ENCODE data around the gene FANCB. TPM values are rescaled to one million over a fixed set of nuclear protein-coding genes. Genes with fewer than 3 reads are reported as not detected.

FANCB gene
- total and polyA plus RNA-seq, 2 donors (not counting 1 experiment from before 2014, with no cell fraction given) = 3.1 to 3.9 TPM

GRCh38 chrX:14819769-14820168, 53.1 kb downstream of the FANCB start:
- no peak overlapping the region for H2AFZ ChIP-seq (ENCODE audit: insufficient read depth, low read depth, low read length, poor library complexity, severe bottlenecking)
- Mint-ChIP-seq H3K4me1 (no peaks in the 10 kb centered on the region), H3K9me3 (ENCODE audit: insufficient read depth) (no peaks in the 10 kb centered on the region), H3K4me3 (no peak overlapping the region), H3K27ac (no peak overlapping the region), H3K27me3 (no peaks in the 10 kb centered on the region)
- H3K4me1 ChIP-seq (ENCODE audit: control insufficient read depth in 2 of 2, insufficient read depth in 2 of 2, low read length in 2 of 2) = no peaks in the 10 kb centered on the region
- ATAC-seq (ENCODE audit: low read depth) (no peak), DNase-seq (no peak)
- H4K20me1 ChIP-seq (ENCODE audit: control insufficient read depth, insufficient read depth, low read length, poor library complexity, severe bottlenecking) = no peaks in the 10 kb centered on the region
- H3K27ac ChIP-seq (ENCODE audit: low read length in 2 of 2) = no peak overlapping the region
- TF ChIP-seq, protein P1, sequence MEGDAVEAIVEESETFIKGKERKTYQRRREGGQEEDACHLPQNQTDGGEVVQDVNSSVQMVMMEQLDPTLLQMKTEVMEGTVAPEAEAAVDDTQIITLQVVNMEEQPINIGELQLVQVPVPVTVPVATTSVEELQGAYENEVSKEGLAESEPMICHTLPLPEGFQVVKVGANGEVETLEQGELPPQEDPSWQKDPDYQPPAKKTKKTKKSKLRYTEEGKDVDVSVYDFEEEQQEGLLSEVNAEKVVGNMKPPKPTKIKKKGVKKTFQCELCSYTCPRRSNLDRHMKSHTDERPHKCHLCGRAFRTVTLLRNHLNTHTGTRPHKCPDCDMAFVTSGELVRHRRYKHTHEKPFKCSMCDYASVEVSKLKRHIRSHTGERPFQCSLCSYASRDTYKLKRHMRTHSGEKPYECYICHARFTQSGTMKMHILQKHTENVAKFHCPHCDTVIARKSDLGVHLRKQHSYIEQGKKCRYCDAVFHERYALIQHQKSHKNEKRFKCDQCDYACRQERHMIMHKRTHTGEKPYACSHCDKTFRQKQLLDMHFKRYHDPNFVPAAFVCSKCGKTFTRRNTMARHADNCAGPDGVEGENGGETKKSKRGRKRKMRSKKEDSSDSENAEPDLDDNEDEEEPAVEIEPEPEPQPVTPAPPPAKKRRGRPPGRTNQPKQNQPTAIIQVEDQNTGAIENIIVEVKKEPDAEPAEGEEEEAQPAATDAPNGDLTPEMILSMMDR (IDR thresholded peaks at IDR 0.05) = no peak
- TF ChIP-seq EZH2 (IDR thresholded peaks at IDR 0.05; ENCODE audit: borderline replicate concordance, insufficient read depth, low read depth, low read length, poor library complexity, severe bottlenecking) = no peak
- no peaks in the 10 kb centered on the region for H3K79me2 ChIP-seq (ENCODE audit: control insufficient read depth, insufficient read depth, low read length)
- WGBS (ENCODE audit: insufficient coverage) = 100% methylated on average over 2 of the region's 3 CpGs
- H3K9me3 ChIP-seq (ENCODE audit: control extremely low read depth in 1 of 3, control insufficient read depth in 2 of 3, insufficient read depth in 1 of 3, low read length in 2 of 3) = no peaks in the 10 kb centered on the region
- intact Hi-C loops (cut with micrococcal nuclease) = no loop called here
- H3K36me3 ChIP-seq (replicated peaks in 1 of 2; ENCODE audit: control extremely low read depth in 1 of 2, control insufficient read depth in 1 of 2, extremely low read depth in 1 of 2, insufficient read depth in 2 of 2, low read length in 1 of 2) = no peaks in the 10 kb centered on the region
- H3K27me3 ChIP-seq (replicated peaks in 1 of 4; ENCODE audit: control extremely low read depth in 1 of 4, control insufficient read depth in 3 of 4, insufficient read depth in 4 of 4, low read length in 3 of 4) = no peaks in the 10 kb centered on the region
- CTCF ChIA-PET = no interaction called here
- no peak overlapping the region for H3K4me2 ChIP-seq (replicated peaks; ENCODE audit: low read depth, low read length, poor library complexity, severe bottlenecking)
- no peak overlapping the region for H3K4me3 ChIP-seq (ENCODE audit: control extremely low read depth in 1 of 5, extremely low read depth in 1 of 5, insufficient read depth in 1 of 5, low read depth in 2 of 5, low read length in 4 of 5)
- H3K9ac ChIP-seq (ENCODE audit: low read length) = no peak overlapping the region
- POLR2A ChIA-PET = no interaction called here

DNA sequence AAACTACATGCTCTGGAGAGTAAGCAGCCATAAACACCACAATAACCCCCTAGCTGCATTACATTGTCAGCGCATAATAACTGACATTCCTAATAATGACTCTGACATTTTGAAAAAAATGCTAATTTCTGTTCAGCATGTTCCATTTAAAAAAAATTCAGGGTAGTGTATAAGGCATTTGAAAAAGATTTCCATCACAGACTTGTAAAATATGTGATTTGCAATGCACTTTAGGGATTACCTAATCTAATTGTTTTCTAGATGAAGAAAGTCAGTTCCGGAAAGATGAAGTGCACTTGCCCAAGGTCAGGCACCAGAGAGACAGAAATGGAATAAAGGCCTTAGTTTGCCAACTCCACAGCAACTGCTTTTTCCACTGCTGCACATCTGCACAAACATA, 55.3 kb downstream of the FANCB start:
- TF ChIP-seq EZH2 (IDR thresholded peaks at IDR 0.05; ENCODE audit: borderline replicate concordance, insufficient read depth, low read depth, low read length, poor library complexity, severe bottlenecking) = no peak
- TF ChIP-seq, protein P1 (IDR thresholded peaks at IDR 0.05) = no peak
- no peak overlapping the region for H3K4me3 Mint-ChIP-seq
- H3K4me3 ChIP-seq (ENCODE audit: control extremely low read depth in 1 of 5, extremely low read depth in 1 of 5, insufficient read depth in 1 of 5, low read depth in 2 of 5, low read length in 4 of 5) = no peak overlapping the region
- H3K4me1 ChIP-seq (ENCODE audit: control insufficient read depth in 2 of 2, insufficient read depth in 2 of 2, low read length in 2 of 2) = no peaks in the 10 kb centered on the region
- H4K20me1 ChIP-seq (ENCODE audit: control insufficient read depth, insufficient read depth, low read length, poor library complexity, severe bottlenecking) = no peaks in the 10 kb centered on the region
- H3K79me2 ChIP-seq (ENCODE audit: control insufficient read depth, insufficient read depth, low read length) = no peaks in the 10 kb centered on the region
- POLR2A ChIA-PET = no interaction called here
- no peaks in the 10 kb centered on the region for H3K27me3 ChIP-seq (replicated peaks in 1 of 4; ENCODE audit: control extremely low read depth in 1 of 4, control insufficient read depth in 3 of 4, insufficient read depth in 4 of 4, low read length in 3 of 4)
- ATAC-seq (ENCODE audit: low read depth) (no peak), DNase-seq (no peak)
- H3K27ac Mint-ChIP-seq = no peak overlapping the region
- no peak overlapping the region for H3K4me2 ChIP-seq (replicated peaks; ENCODE audit: low read depth, low read length, poor library complexity, severe bottlenecking)
- H3K36me3 ChIP-seq (replicated peaks in 1 of 2; ENCODE audit: control extremely low read depth in 1 of 2, control insufficient read depth in 1 of 2, extremely low read depth in 1 of 2, insufficient read depth in 2 of 2, low read length in 1 of 2) = no peaks in the 10 kb centered on the region
- intact Hi-C loops (cut with micrococcal nuclease) = no loop called here
- H3K9me3 Mint-ChIP-seq (ENCODE audit: insufficient read depth) = no peaks in the 10 kb centered on the region
- H3K9ac ChIP-seq (ENCODE audit: low read length) = no peak overlapping the region
- no peaks in the 10 kb centered on the region for H3K4me1 Mint-ChIP-seq
- no peaks in the 10 kb centered on the region for H3K27me3 Mint-ChIP-seq
- no peaks in the 10 kb centered on the region for H3K9me3 ChIP-seq (ENCODE audit: control extremely low read depth in 1 of 3, control insufficient read depth in 2 of 3, insufficient read depth in 1 of 3, low read length in 2 of 3)
- CTCF ChIA-PET = no interaction called here
- no CpG with 5 or more reads among the region's 2 CpGs for WGBS (ENCODE audit: insufficient coverage)
- no peak overlapping the region for H2AFZ ChIP-seq (ENCODE audit: insufficient read depth, low read depth, low read length, poor library complexity, severe bottlenecking)
- H3K27ac ChIP-seq (ENCODE audit: low read length in 2 of 2) = no peak overlapping the region
